Measurements from ENCODE around the gene ARHGAP15. TPM values are rescaled to one million over a fixed set of nuclear protein-coding genes. Genes with fewer than 3 reads are reported as not detected.

Gene ARHGAP15
- total RNA-seq, 2 donors from 2014 or later, result 11.0 to 11.8 TPM

GRCh38 chr2:143698888-143699570, 569.8 kb downstream of the ARHGAP15 start:
- Histone ChIP-seq H3K4me3 (no peak overlapping the region), H3K27ac (no peak overlapping the region), H3K27me3 (replicated peaks; ENCODE audit: insufficient read depth) (no peaks in the 10 kb centered on the region), H3K4me1 (ENCODE audit: control insufficient read depth in 1 of 2, low read depth in 2 of 2) (peaks cover 9 to 29% of the 10 kb centered on the region in 2 donors), H3K36me3 (no peaks in the 10 kb centered on the region), H3K9me3 (no peaks in the 10 kb centered on the region)
- DNase-seq (ENCODE audit: low spot score) (no peak), ATAC-seq (ENCODE audit: insufficient number of reproducible peaks, low FRiP score, low read depth) (no peak)
- TF ChIP-seq CTCF (IDR thresholded peaks at IDR 0.05), result no peak

DNA sequence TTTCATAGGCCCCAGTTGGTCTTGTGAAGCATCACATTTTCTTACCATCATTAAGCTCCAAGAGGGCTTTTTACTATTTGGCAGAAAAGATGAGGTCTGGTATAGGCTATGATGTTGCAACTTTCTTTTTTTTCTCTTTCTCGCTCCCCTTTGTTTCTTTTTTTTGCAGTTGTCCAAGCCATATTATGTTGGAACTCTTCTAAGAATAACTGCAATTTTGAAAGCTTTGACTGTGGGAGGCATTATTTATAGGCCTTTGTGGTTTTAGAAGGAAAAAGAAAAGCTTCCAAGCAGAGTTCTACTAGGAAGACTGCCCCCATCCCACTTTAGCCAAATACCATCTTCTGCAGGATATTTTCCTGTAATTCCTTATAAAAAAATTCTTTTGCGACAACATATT, 571.6 kb downstream of the ARHGAP15 start:
- Histone ChIP-seq H3K4me1 (ENCODE audit: control insufficient read depth in 1 of 2, low read depth in 2 of 2) (peaks cover 9 to 36% of the 10 kb centered on the region in 2 donors), H3K27me3 (replicated peaks; ENCODE audit: insufficient read depth) (no peaks in the 10 kb centered on the region), H3K27ac (no peak overlapping the region), H3K4me3 (no peak overlapping the region), H3K36me3 (no peaks in the 10 kb centered on the region), H3K9me3 (no peaks in the 10 kb centered on the region)
- ATAC-seq (ENCODE audit: insufficient number of reproducible peaks, low FRiP score, low read depth) (no peak), DNase-seq (ENCODE audit: low spot score) (no peak)
- no peak for TF ChIP-seq CTCF (IDR thresholded peaks at IDR 0.05)

- no peaks in the 10 kb centered on the region for H3K36me3 ChIP-seq
- no peak overlapping the region for H3K4me3 ChIP-seq
- H3K27ac ChIP-seq, result no peak overlapping the region
- H3K4me1 ChIP-seq (ENCODE audit: control insufficient read depth in 1 of 2, low read depth in 2 of 2), result peaks cover 9 to 45% of the 10 kb centered on the region in 2 donors
- H3K9me3 ChIP-seq, result no peaks in the 10 kb centered on the region
- H3K27me3 ChIP-seq (replicated peaks; ENCODE audit: insufficient read depth), result no peaks in the 10 kb centered on the region
- DNase-seq (ENCODE audit: low spot score), result no peak
- ATAC-seq (ENCODE audit: insufficient number of reproducible peaks, low FRiP score, low read depth), result no peak
- TF ChIP-seq CTCF (IDR thresholded peaks at IDR 0.05), result no peak
Observed at GRCh38 chr2:143701785-143702184, 572.6 kb downstream of the ARHGAP15 start.

- Histone ChIP-seq H3K27ac (no peak overlapping the region), H3K4me1 (ENCODE audit: control insufficient read depth in 1 of 2, low read depth in 2 of 2) (peaks cover 9 to 45% of the 10 kb centered on the region in 2 donors), H3K4me3 (no peak overlapping the region), H3K27me3 (replicated peaks; ENCODE audit: insufficient read depth) (no peaks in the 10 kb centered on the region), H3K9me3 (no peaks in the 10 kb centered on the region), H3K36me3 (no peaks in the 10 kb centered on the region)
- ATAC-seq (ENCODE audit: insufficient number of reproducible peaks, low FRiP score, low read depth) (no peak), DNase-seq (ENCODE audit: low spot score) (no peak)
- TF ChIP-seq CTCF (IDR thresholded peaks at IDR 0.05), result no peak
Observed at GRCh38 chr2:143702931-143703330, 573.7 kb downstream of the ARHGAP15 start.

GRCh38 chr2:143704451-143705106, 575.4 kb downstream of the ARHGAP15 start:
- no peak for TF ChIP-seq CTCF (IDR thresholded peaks at IDR 0.05)

More at GRCh38 chr2:143704451-143705106, 575.4 kb downstream of the ARHGAP15 start:
- Histone ChIP-seq H3K9me3 (no peaks in the 10 kb centered on the region), H3K27ac (no peak overlapping the region), H3K36me3 (no peaks in the 10 kb centered on the region), H3K4me3 (no peak overlapping the region), H3K4me1 (ENCODE audit: control insufficient read depth in 1 of 2, low read depth in 2 of 2) (peaks cover 16 to 55% of the 10 kb centered on the region in 2 donors), H3K27me3 (replicated peaks; ENCODE audit: insufficient read depth) (no peaks in the 10 kb centered on the region)
- DNase-seq (ENCODE audit: low spot score) (no peak), ATAC-seq (ENCODE audit: insufficient number of reproducible peaks, low FRiP score, low read depth) (no peak)

Data from thoracic aorta (tissue), 2 donors.